SW480 (cell line): ENCODE data around the gene GFER.
A peak's percentile ranks its signal among the peaks of the same experiment; 100 is the strongest.

ENCODE experiments used
- DNase-seq: peaks from one replicate; pipeline ENCODE4 v3.0.0-alpha.2; 2016; ENCODE audit warnings: low spot score

GFER gene

GRCh38 chr16:1990351-1991134, 6.5 kb downstream of the GFER start:
- DNase-seq, result peak; percentile 41

GRCh38 chr16:1991135-1991551, 7.2 kb downstream of the GFER start:
- no peak for DNase-seq

GRCh38 chr16:1991588-1991947, 7.6 kb downstream of the GFER start:
- no peak for DNase-seq

GRCh38 chr16:1991948-1992703, 8.1 kb downstream of the GFER start:
- peak; percentile 67 for DNase-seq

GRCh38 chr16:1992704-1993317, 8.8 kb downstream of the GFER start:
- DNase-seq, result no peak

GRCh38 chr16:1993731-1994131, 9.7 kb downstream of the GFER start:
- no peak for DNase-seq

GRCh38 chr16:1997494-1998359, 13.7 kb downstream of the GFER start:
- DNase-seq, result no peak

GRCh38 chr16:1998360-1998835, 14.4 kb downstream of the GFER start:
- no peak for DNase-seq

GRCh38 chr16:1998852-1999801, 15.1 kb downstream of the GFER start:
- no peak for DNase-seq

GRCh38 chr16:1999866-2000514, 16.0 kb downstream of the GFER start:
- no peak for DNase-seq

GRCh38 chr16:2001035-2001434, 17.0 kb downstream of the GFER start:
- DNase-seq, result no peak

- no peak for DNase-seq
Measured at GRCh38 chr16:2001456-2002355, 17.7 kb downstream of the GFER start.

- DNase-seq, result no peak
Measured at GRCh38 chr16:2002406-2003230, 18.6 kb downstream of the GFER start.

- DNase-seq, result no peak
Measured at GRCh38 chr16:2003231-2003826, 19.3 kb downstream of the GFER start.

- DNase-seq, result peak; percentile 88
Measured at GRCh38 chr16:2003827-2004641, 20.0 kb downstream of the GFER start.

- no peak for DNase-seq
Measured at GRCh38 chr16:2004795-2005517, 21.0 kb downstream of the GFER start.
